ENCODE results near the gene TRAF3.

TRAF3 gene

DNA sequence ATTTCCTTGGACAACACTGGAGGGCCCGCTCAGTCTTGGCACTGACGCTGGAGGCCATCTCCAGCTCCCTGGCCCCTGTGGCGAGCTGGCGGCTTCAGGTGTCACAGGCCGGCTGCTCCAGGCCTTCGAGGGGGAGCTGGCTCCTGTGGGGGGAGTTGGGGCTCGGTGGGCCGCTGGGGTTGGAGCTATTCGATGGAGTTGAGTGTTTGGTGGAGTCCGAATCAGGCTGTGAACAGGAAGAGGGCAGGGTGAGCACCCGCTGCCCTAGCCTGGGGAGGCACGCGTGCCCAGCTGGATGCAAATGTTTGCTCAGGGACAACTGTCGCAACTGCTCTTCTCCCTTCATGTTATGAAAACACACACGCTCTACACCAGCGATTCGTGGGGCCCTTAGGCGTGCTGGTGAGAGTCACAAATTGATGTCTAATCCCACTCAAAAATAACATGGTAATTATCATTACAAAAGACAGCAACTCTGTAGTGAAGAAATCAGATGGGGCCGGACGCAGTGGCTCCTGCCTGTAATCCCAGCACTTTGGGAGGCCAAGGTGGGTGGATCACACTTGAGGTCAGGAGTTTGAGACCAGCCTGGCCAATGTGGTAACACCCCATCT lies 156.5 kb downstream of the TRAF3 start:
- H4K20me1 ChIP-seq (ENCODE audit: insufficient read depth, low read length), result no peaks in the 10 kb centered on the region; the same call in 1 of the 2 replicates
- no peak for DNase-seq
- no peak overlapping the region for H2AFZ ChIP-seq (ENCODE audit: low read depth, low read length)
- no peaks in the 10 kb centered on the region for H3K79me2 ChIP-seq (ENCODE audit: insufficient read depth, low read length)
- no peaks in the 10 kb centered on the region for H3K27me3 ChIP-seq (ENCODE audit: insufficient read depth, low read length, poor library complexity)
- H3K4me3 ChIP-seq (ENCODE audit: low read depth in 1 of 2, low read length in 2 of 2), result no peak overlapping the region
- no peaks in the 10 kb centered on the region for H3K36me3 ChIP-seq (ENCODE audit: insufficient read depth, low read length)
- H3K27ac ChIP-seq (ENCODE audit: low read length), result no peak overlapping the region
- no peak overlapping the region for H3K4me2 ChIP-seq (ENCODE audit: insufficient read depth, low read length)
- no peak overlapping the region for H3K9ac ChIP-seq (ENCODE audit: low read depth, low read length)
- peaks cover 8% of the 10 kb centered on the region for H3K4me1 ChIP-seq (ENCODE audit: insufficient read depth, low read length)
- TF ChIP-seq, protein P1, sequence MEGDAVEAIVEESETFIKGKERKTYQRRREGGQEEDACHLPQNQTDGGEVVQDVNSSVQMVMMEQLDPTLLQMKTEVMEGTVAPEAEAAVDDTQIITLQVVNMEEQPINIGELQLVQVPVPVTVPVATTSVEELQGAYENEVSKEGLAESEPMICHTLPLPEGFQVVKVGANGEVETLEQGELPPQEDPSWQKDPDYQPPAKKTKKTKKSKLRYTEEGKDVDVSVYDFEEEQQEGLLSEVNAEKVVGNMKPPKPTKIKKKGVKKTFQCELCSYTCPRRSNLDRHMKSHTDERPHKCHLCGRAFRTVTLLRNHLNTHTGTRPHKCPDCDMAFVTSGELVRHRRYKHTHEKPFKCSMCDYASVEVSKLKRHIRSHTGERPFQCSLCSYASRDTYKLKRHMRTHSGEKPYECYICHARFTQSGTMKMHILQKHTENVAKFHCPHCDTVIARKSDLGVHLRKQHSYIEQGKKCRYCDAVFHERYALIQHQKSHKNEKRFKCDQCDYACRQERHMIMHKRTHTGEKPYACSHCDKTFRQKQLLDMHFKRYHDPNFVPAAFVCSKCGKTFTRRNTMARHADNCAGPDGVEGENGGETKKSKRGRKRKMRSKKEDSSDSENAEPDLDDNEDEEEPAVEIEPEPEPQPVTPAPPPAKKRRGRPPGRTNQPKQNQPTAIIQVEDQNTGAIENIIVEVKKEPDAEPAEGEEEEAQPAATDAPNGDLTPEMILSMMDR (IDR thresholded peaks at IDR 0.05; ENCODE audit: borderline replicate concordance, extremely low read depth, low read length, poor library complexity, severe bottlenecking), result no peak
- no peak for TF ChIP-seq EZH2 (IDR thresholded peaks at IDR 0.05; ENCODE audit: borderline replicate concordance, low read depth, low read length, severe bottlenecking)
- no peaks in the 10 kb centered on the region for H3K9me3 ChIP-seq (ENCODE audit: insufficient read depth, low read length, severe bottlenecking)
- no peak for ATAC-seq (ENCODE audit: insufficient read depth, low read depth)

DNA sequence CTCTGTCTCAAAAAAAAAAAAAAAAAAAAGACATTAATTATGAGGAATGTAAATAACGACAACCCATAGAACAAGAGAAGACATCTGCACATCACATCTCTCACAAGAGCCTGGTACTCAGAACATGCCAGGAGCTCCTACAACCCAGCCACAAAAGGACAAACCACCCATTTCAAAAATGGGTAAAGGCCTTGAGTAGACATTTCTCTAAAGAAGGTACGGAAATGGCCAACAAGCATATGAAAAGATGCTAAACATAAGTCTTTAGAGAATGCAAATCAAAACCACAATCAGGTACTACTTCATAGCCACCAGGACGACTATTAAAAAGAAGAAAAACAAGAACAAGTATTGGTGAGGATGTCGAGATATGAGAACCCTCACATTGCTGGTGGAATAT lies 158.5 kb downstream of the TRAF3 start:
- DNase-seq, result no peak
- Histone ChIP-seq H3K27me3 (ENCODE audit: insufficient read depth, low read length, poor library complexity) (no peaks in the 10 kb centered on the region), H3K4me1 (ENCODE audit: insufficient read depth, low read length) (no peaks in the 10 kb centered on the region), H2AFZ (ENCODE audit: low read depth, low read length) (no peak overlapping the region), H3K4me3 (ENCODE audit: low read depth in 1 of 2, low read length in 2 of 2) (no peak overlapping the region), H3K4me2 (ENCODE audit: insufficient read depth, low read length) (no peak overlapping the region), H3K36me3 (ENCODE audit: insufficient read depth, low read length) (no peaks in the 10 kb centered on the region), H3K9ac (ENCODE audit: low read depth, low read length) (no peak overlapping the region), H3K9me3 (ENCODE audit: insufficient read depth, low read length, severe bottlenecking) (no peaks in the 10 kb centered on the region), H3K27ac (ENCODE audit: low read length) (no peak overlapping the region), H3K79me2 (ENCODE audit: insufficient read depth, low read length) (no peaks in the 10 kb centered on the region), H4K20me1 (ENCODE audit: insufficient read depth, low read length) (no peaks in the 10 kb centered on the region; the same call in 1 of the 2 replicates)
- TF ChIP-seq EZH2 (IDR thresholded peaks at IDR 0.05; ENCODE audit: borderline replicate concordance, low read depth, low read length, severe bottlenecking), result no peak
- TF ChIP-seq, protein P1 (IDR thresholded peaks at IDR 0.05; ENCODE audit: borderline replicate concordance, extremely low read depth, low read length, poor library complexity, severe bottlenecking), result no peak
- ATAC-seq (ENCODE audit: insufficient read depth, low read depth), result no peak

DNA sequence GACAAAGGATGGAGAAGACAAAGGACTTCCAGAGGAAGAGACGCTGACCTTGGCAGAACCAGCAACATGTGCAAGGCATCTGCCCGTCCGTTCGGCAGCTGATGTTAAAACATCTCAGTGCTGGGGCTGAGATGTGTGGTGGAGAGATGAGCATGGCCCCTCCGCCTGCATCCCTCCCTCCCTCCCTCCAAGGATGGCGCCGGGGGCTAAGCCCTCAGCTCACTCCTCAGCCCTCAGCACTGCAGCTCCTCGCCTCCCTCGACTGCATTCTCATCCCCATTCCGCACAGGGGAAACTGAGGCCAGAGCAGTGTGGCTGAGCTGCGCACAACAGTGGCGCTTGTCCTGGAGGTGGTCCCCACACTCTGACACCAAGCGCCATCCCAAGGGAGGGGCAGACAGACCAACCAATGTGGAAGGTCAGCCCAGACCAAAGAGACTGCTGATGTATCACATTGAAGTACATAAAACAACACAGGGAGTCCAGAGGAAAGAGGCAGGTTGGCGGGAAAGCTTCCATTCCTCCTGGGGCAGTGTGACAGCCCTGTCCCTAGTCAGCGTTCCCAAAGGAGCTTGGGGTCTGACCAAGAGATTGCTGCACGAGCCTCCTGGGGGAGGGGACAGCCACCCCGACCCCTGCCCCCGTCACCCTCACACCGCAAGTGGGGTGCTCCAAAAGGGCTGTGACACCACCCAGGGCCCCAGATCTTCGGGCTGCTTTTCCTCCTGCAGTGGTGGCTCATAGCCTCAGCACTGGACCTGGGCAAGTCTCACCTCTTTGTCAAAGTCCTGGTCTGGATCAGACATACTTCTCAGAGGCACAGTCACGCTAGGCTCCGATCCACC lies 160.3 kb downstream of the TRAF3 start:
- no peak overlapping the region for H3K9ac ChIP-seq (ENCODE audit: low read depth, low read length)
- H4K20me1 ChIP-seq (ENCODE audit: insufficient read depth, low read length), result no peaks in the 10 kb centered on the region; the same call in 1 of the 2 replicates
- H3K27ac ChIP-seq (ENCODE audit: low read length), result no peak overlapping the region
- DNase-seq, result no peak
- H3K79me2 ChIP-seq (ENCODE audit: insufficient read depth, low read length), result no peaks in the 10 kb centered on the region
- H3K36me3 ChIP-seq (ENCODE audit: insufficient read depth, low read length), result no peaks in the 10 kb centered on the region
- H3K4me3 ChIP-seq (ENCODE audit: low read depth in 1 of 2, low read length in 2 of 2), result no peak overlapping the region
- ATAC-seq (ENCODE audit: insufficient read depth, low read depth), result no peak
- TF ChIP-seq EZH2 (IDR thresholded peaks at IDR 0.05; ENCODE audit: borderline replicate concordance, low read depth, low read length, severe bottlenecking), result no peak
- TF ChIP-seq, protein P1 (IDR thresholded peaks at IDR 0.05; ENCODE audit: borderline replicate concordance, extremely low read depth, low read length, poor library complexity, severe bottlenecking), result no peak
- no peaks in the 10 kb centered on the region for H3K9me3 ChIP-seq (ENCODE audit: insufficient read depth, low read length, severe bottlenecking)
- H3K4me1 ChIP-seq (ENCODE audit: insufficient read depth, low read length), result no peaks in the 10 kb centered on the region
- H3K27me3 ChIP-seq (ENCODE audit: insufficient read depth, low read length, poor library complexity), result no peaks in the 10 kb centered on the region
- H3K4me2 ChIP-seq (ENCODE audit: insufficient read depth, low read length), result no peak overlapping the region
- no peak overlapping the region for H2AFZ ChIP-seq (ENCODE audit: low read depth, low read length)

Data from DND-41 (cell line).